GM06990 (cell line): ENCODE measurements around the gene TMC5.

Experiments used
- DNase-seq: peaks from one replicate; pipeline ENCODE4 v3.0.0-alpha.2; 2011; ENCODE audit not compliant: insufficient read length; ENCODE audit errors: extremely low read depth
- H3K27me3 ChIP-seq: replicated peaks from 2 replicates; pipeline ENCODE4 v1.6.0; 2011; ENCODE audit warnings: low read length; ENCODE audit not compliant: control insufficient read depth, insufficient read depth
- H3K36me3 ChIP-seq: 2 replicates; pipeline ENCODE4 v1.5.1; 2011; ENCODE audit warnings: low read length; ENCODE audit not compliant: control insufficient read depth, insufficient read depth
- H3K4me3 ChIP-seq: replicated peaks from 2 replicates; pipeline ENCODE4 v1.5.1; 2011; ENCODE audit warnings: low read depth, mild to moderate bottlenecking, control low read depth, low read length
- TF ChIP-seq, protein P1 (sequence below): IDR thresholded peaks from 2 replicates; pipeline ENCODE4 v1.5.1; 2011; ENCODE audit warnings: low read length, control low read depth, mild to moderate bottlenecking, inconsistent platforms; ENCODE audit not compliant: insufficient read depth, poor library complexity, severe bottlenecking

TMC5 gene

DNA sequence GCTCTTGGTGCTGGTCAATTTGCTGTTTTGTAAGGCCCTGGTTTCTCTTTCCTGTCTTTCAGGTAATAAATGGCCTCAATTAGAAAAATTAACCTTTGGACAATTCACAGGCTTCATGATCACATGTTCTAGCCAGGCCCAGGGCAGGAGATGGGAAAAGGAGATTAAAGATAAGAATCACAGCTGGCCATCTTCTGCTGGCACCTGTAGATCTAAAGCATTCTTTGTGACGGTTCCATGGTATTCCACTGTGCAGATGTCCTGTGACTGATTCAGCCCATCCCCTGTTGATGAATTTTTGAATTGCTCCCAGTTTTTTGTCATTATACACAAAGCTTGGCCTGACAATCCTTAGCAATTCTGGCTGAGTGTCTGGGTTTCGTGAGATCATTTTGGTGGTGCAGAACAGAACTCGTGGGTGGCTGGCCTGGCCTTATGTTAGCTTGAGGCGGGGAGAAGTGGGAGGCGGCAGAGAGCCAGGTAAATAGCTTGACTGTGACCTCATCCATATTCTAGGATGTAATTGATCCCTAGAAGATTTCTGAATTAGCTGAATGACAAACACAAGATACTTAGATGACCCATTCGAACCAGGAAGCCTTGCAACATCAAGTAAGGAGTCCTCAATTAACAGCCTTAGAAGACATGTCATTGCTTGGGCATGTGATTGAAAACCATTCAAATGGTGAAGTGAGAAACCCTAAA, 14.1 kb downstream of the TMC5 start:
- TF ChIP-seq, protein P1, sequence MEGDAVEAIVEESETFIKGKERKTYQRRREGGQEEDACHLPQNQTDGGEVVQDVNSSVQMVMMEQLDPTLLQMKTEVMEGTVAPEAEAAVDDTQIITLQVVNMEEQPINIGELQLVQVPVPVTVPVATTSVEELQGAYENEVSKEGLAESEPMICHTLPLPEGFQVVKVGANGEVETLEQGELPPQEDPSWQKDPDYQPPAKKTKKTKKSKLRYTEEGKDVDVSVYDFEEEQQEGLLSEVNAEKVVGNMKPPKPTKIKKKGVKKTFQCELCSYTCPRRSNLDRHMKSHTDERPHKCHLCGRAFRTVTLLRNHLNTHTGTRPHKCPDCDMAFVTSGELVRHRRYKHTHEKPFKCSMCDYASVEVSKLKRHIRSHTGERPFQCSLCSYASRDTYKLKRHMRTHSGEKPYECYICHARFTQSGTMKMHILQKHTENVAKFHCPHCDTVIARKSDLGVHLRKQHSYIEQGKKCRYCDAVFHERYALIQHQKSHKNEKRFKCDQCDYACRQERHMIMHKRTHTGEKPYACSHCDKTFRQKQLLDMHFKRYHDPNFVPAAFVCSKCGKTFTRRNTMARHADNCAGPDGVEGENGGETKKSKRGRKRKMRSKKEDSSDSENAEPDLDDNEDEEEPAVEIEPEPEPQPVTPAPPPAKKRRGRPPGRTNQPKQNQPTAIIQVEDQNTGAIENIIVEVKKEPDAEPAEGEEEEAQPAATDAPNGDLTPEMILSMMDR, result no peak
- DNase-seq, result no peak
- H3K36me3 ChIP-seq, result no peaks in the 10 kb centered on the region
- H3K27me3 ChIP-seq, result no peaks in the 10 kb centered on the region
- H3K4me3 ChIP-seq, result no peak overlapping the region

DNA sequence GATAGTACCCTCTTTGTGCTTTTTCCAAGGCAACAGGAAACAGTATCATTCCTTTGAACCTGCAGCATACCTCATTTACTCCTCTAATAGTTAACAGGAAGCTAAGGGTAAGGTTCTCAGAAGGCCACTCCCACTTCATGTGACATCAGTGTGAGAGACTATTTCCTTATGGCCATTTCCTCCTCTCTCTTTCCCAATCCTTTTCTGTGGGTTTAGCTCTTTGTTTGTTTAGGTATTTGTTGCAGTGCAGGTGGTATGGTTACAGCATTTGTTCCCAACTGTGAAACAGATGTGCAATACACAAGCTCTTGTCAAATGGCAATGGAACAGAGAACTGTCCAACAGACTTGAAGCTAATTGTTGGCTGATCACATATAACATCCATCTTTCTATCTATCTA, 14.7 kb downstream of the TMC5 start:
- no peaks in the 10 kb centered on the region for H3K36me3 ChIP-seq
- H3K27me3 ChIP-seq, result no peaks in the 10 kb centered on the region
- no peak for DNase-seq
- TF ChIP-seq, protein P1, result no peak
- H3K4me3 ChIP-seq, result no peak overlapping the region

DNA sequence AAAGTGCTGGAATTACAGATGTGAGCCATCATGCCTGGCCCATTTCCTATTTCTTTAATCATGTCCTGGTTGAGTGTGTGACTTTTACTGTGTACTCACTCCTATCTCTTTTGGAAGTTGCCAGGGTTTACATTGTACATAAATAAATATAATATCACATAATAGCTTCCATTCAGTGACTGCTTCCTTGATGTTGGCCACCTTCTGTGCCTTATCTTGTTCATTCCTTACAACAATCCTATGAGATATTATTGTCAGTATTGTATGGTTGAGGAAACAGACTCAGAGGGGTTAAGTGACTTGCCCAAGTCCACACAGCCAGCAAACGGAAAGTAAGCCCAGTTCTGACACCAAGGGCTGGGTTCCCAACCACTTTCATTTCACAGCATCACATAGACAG, 16.9 kb downstream of the TMC5 start:
- Histone ChIP-seq H3K4me3 (no peak overlapping the region), H3K27me3 (no peaks in the 10 kb centered on the region), H3K36me3 (no peaks in the 10 kb centered on the region)
- DNase-seq, result no peak
- TF ChIP-seq, protein P1, result no peak

DNA sequence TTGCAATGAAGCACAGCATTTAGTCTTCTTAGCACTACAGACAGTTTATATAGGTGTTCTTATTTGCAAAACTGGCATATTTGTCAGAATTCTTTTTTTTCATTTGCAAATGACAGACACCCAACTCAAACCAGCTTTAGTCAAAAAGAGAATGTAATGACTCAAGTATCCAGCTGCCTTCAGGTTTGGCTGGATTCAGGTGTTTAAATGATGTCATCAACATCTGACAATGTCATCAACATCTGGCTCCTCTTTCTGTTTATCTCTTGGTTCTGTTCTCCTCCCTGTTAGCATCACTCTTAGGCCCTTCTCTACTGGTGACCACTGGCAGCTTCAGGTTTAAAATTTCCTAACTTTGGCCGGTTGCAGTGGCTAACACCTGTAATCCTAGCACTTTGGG, 18.9 kb downstream of the TMC5 start:
- no peak overlapping the region for H3K4me3 ChIP-seq
- TF ChIP-seq, protein P1, result no peak
- DNase-seq, result no peak
- H3K36me3 ChIP-seq, result no peaks in the 10 kb centered on the region
- no peaks in the 10 kb centered on the region for H3K27me3 ChIP-seq

DNA sequence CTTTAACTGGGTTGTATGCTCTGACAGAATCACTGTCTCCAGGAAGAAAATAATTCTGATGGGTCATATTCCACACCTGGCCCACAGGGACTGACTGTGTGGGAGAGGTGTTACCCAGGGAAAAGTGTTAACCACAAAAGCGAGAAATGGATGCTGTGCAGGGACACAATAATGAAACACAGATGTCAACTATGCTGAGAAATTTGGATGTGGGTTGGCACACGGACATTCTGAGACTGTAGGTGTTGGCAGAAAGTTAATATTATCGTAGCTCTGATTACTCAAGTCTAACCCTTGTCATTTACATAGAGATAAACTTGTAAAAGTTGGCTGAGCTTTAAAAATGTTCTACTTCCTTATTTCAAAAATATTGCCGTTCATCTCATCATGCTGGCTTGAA, 19.6 kb downstream of the TMC5 start:
- TF ChIP-seq, protein P1, result no peak
- DNase-seq, result no peak
- no peaks in the 10 kb centered on the region for H3K36me3 ChIP-seq
- H3K4me3 ChIP-seq, result no peak overlapping the region
- no peaks in the 10 kb centered on the region for H3K27me3 ChIP-seq

DNA sequence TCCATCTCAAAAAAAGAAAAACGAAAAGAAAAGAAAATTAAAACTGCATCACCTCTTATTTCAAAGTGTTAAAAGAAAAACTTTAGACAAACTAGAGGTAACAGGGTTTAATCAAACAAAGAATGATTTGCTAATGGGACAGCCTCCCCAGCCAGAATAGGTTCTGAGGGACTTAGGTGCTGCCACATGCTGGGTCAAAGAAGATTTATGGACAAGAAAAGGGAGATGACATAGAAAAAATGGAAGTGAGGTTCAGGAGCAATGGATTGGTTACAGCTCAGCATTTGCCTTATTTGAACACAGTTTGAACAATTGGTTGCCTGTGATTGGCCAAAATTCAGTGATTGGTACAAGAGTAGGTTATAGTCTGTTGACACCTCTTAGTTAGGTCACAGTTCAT, 21.1 kb downstream of the TMC5 start:
- TF ChIP-seq, protein P1, result no peak

More for the DNA sequence above, 21.1 kb downstream of the TMC5 start:
- DNase-seq, result no peak
- no peaks in the 10 kb centered on the region for H3K36me3 ChIP-seq
- no peaks in the 10 kb centered on the region for H3K27me3 ChIP-seq
- no peak overlapping the region for H3K4me3 ChIP-seq
